ENCODE measurements around the gene BBX.

DNA sequence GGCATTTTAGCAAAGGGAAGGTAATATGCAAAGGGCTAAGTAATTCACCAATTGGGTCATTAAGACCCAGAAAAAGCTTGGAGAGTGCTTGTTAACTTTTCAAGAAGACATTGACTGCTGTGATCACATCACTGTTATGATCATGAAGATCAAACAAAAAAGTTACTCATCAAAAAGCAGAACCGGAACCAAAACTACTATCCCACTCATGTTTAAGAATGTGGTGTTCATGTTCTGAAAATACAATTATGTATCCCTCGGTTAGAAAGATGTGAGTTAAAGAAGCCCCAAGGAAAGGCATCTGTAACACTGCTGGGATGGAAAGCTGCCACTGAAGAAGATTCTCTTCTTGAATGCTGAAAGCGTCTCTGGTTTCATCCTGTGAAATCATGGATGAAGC is 32.6 kb downstream of the BBX start:
- TF ChIP-seq GATA2 (IDR thresholded peaks at IDR 0.05; ENCODE audit: low read depth, low read length) (no peak), GATA3 (IDR thresholded peaks at IDR 0.05; ENCODE audit: low read depth, low read length) (no peak)
